Mucosa of stomach (tissue), 1 donor: ENCODE results near the gene CPNE4.

Experiments
- H3K27me3 ChIP-seq: one replicate; pipeline ENCODE4 v1.7.0; 2013; ENCODE audit warnings: mild to moderate bottlenecking, low read length; ENCODE audit not compliant: control insufficient read depth, insufficient read depth
- H3K36me3 ChIP-seq: one replicate; pipeline ENCODE4 v1.7.0; 2013; ENCODE audit warnings: low read length; ENCODE audit not compliant: control insufficient read depth, insufficient read depth
- H3K4me1 ChIP-seq: one replicate; pipeline ENCODE4 v1.7.0; 2013; ENCODE audit warnings: mild to moderate bottlenecking, low read length; ENCODE audit not compliant: control insufficient read depth, insufficient read depth
- H3K4me3 ChIP-seq: one replicate; pipeline ENCODE4 v1.7.0; 2013; ENCODE audit warnings: low read length
- H3K9ac ChIP-seq: one replicate; pipeline ENCODE4 v1.7.0; 2013; ENCODE audit warnings: mild to moderate bottlenecking, low read length, moderate library complexity
- H3K9me3 ChIP-seq: one replicate; pipeline ENCODE4 v1.7.0; 2013; ENCODE audit warnings: mild to moderate bottlenecking, low read length, moderate library complexity; ENCODE audit not compliant: control insufficient read depth
- donor health status: Pancreatic carcinoma.

Gene CPNE4

DNA sequence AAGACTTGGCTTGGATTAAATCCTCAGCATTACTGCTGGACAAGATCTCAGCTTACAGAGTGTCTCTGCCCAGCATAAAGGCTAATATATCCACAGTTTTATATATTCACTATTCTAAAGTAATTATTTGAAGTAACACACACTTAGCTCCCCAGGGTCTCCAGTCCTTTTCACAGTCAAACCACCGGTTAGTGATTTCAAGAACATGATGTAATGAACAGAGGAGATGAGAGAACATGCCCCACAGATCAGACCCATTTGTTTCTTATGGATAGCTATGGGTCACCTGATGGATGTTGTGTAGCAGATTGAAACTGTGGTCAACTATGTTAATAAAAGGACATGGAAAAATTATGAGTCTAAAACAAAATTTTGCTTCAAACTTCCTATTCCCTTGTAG, 487.2 kb downstream of the CPNE4 start:
- no peaks in the 10 kb centered on the region for H3K27me3 ChIP-seq
- no peaks in the 10 kb centered on the region for H3K9me3 ChIP-seq
- H3K36me3 ChIP-seq = no peaks in the 10 kb centered on the region
- no peak overlapping the region for H3K4me3 ChIP-seq
- no peak overlapping the region for H3K9ac ChIP-seq
- H3K4me1 ChIP-seq = no peaks in the 10 kb centered on the region

DNA sequence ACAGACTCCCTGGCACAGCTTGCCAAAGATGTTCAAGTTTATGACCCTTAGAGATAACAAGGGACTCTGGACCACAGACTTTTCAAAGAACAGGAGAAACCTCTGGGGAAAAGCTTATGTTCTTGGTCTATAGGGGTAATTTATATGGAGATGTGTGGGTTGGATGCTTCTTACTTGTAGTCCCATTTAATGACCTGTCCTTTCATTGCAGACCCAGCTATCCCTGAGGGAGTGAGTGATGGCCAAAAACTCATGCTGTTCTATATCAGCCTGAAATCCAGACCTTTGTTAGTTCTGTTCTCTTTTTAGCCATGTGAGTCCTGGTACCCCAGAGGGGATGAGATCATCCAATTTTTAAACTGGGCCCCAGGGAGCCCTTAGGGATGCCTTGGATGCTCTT, 488.4 kb downstream of the CPNE4 start:
- no peaks in the 10 kb centered on the region for H3K36me3 ChIP-seq
- H3K4me3 ChIP-seq = no peak overlapping the region
- H3K4me1 ChIP-seq = no peaks in the 10 kb centered on the region
- H3K9me3 ChIP-seq = no peaks in the 10 kb centered on the region
- no peaks in the 10 kb centered on the region for H3K27me3 ChIP-seq
- no peak overlapping the region for H3K9ac ChIP-seq

DNA sequence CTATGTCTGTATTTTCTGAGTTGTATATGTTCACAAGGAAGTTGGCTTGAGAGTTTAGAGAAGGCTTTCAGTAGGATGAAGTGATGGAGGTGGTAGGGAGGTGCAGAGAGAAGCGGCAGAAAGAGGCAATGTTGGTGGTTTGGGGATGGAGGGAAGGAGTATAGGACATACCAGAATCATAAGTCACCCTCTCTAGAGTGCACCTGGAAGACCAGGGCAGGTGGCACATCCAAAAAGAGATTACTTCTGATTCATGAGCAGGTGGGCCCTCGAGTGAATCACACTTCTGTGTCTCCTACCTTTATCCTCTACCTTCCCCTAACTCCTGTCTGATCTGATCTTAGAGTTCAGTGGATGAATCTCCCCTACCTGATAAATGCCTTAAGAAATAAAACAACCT, 490.3 kb downstream of the CPNE4 start:
- Histone ChIP-seq H3K27me3 (no peaks in the 10 kb centered on the region), H3K9ac (no peak overlapping the region), H3K36me3 (no peaks in the 10 kb centered on the region), H3K4me1 (no peaks in the 10 kb centered on the region), H3K9me3 (no peaks in the 10 kb centered on the region), H3K4me3 (no peak overlapping the region)

DNA sequence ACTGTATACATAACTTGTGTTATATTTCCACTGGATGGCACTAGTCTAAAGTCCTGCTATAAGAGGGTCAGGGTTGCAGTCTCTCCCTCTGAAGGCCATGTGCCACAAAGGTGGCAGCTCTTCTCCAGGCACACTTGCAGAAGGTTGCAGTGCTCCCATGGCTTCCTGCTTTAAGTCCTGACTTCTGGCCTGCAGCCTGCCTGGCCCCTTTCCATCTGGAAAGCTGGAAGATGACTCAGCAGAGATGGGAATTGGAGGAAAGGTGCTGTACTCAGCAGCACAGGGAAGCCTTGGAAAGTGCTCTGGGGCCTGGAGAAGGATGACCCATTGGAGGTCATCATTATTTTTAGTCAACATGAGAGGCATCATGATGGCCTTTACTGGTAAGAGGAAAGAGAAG, 491.1 kb downstream of the CPNE4 start:
- Histone ChIP-seq H3K36me3 (no peaks in the 10 kb centered on the region), H3K4me1 (no peaks in the 10 kb centered on the region), H3K9ac (no peak overlapping the region), H3K9me3 (no peaks in the 10 kb centered on the region), H3K4me3 (no peak overlapping the region), H3K27me3 (no peaks in the 10 kb centered on the region)

DNA sequence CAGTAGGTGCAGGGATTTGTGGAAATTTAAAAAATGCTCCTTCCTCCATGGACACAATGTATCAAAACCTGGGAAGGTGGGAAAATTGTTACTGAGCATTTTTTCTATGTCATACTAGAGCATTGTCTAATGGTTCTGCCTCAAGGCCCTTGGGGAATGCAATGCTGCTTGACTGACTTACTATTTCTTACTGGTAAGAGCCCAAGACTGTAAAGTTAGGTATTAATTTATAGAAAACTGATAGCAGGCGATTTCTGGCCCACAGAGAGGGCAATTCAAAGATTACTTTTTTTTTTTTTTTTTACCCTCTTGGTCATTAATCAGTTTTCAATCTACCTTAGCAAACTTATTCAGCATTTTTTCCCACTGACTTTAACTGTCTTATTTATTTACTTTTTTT, 493.5 kb downstream of the CPNE4 start:
- Histone ChIP-seq H3K9ac (no peak overlapping the region), H3K9me3 (no peaks in the 10 kb centered on the region), H3K4me1 (no peaks in the 10 kb centered on the region), H3K4me3 (no peak overlapping the region), H3K36me3 (no peaks in the 10 kb centered on the region), H3K27me3 (no peaks in the 10 kb centered on the region)

DNA sequence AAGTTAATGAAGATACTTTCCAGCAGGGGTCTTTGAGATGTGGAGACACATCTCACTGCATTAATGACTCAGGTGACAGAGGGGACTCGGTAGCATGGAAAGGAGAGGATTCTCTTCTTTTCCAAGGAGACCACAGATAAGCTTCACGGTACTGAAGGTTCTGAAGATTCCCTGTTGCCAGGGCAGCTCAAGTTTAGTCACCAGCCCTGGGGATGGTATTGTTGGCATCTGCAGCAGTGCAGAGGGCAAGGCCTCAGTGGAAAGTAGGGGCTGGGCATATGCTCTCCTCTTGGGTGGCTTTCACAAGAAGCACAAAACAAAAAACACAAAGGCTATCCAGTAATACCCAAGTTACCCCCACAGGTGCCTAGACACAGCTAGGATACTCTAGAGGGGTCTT, 494.0 kb downstream of the CPNE4 start:
- Histone ChIP-seq H3K9ac (no peak overlapping the region), H3K36me3 (no peaks in the 10 kb centered on the region), H3K4me3 (no peak overlapping the region), H3K9me3 (no peaks in the 10 kb centered on the region), H3K4me1 (no peaks in the 10 kb centered on the region), H3K27me3 (no peaks in the 10 kb centered on the region)

DNA sequence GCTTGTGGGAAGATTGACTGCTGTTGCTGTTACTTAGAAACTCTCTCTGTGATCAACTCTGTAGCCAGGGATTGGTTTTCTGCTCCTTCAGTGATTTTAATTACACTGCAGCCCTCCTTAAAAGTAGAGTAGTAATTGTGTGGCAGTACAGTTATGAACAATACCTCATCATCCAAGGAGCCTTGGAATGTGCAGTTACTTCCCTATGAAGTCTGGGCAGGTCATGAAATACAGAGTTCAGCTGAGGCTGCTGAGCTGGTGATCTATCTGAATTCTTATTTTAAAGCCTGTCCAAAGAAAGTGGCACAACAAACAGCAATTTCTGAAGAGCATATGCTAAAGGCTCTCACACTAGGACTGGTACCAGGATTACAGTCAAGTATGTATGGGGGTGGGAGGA, 494.7 kb downstream of the CPNE4 start:
- Histone ChIP-seq H3K4me3 (no peak overlapping the region), H3K27me3 (no peaks in the 10 kb centered on the region), H3K9ac (no peak overlapping the region), H3K4me1 (no peaks in the 10 kb centered on the region), H3K9me3 (no peaks in the 10 kb centered on the region), H3K36me3 (no peaks in the 10 kb centered on the region)

DNA sequence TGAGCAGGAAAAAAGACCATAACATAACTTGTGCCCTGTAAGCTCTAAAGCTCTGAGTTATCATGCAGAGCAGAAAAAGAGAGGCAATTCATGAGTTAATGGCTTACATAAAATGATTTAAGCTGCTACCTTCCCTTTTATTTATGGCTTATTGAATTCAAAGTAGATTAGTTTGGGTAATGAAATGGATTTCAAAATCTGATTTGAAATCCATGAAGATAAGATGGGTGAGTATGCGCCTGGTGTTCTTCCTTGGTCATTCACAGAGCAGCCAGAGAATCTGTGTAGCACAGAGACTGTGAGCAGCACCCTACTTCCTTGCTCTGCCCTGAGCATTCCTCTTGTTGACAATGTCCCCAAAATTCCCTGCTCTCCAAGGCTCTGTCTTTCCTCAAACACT, 495.8 kb downstream of the CPNE4 start:
- no peaks in the 10 kb centered on the region for H3K27me3 ChIP-seq
- no peak overlapping the region for H3K9ac ChIP-seq
- H3K4me3 ChIP-seq = no peak overlapping the region

DNA sequence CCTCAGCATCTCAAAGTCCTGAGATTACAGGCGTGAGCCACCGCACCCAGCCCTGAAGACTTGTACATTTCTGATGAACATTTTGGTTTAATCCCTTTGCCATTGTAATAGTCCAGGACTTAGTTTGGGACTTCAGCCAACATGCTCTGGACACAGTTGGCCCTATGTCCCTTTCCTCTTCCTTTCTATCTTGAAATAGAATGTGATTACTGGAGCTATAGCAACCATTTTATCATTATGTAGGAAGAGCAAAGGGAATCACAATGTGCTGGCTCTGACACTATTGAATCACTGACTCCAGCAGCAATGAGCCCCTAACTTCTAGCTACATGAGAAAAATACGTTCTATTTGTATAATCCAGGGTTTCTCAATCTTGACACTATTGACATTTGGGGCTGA, 497.3 kb downstream of the CPNE4 start:
- Histone ChIP-seq H3K27me3 (no peaks in the 10 kb centered on the region), H3K4me3 (no peak overlapping the region), H3K9me3 (no peaks in the 10 kb centered on the region), H3K4me1 (no peaks in the 10 kb centered on the region), H3K9ac (no peak overlapping the region), H3K36me3 (no peaks in the 10 kb centered on the region)

More for the DNA sequence above, 495.8 kb downstream of the CPNE4 start:
- Histone ChIP-seq H3K4me1 (no peaks in the 10 kb centered on the region), H3K9me3 (no peaks in the 10 kb centered on the region), H3K36me3 (no peaks in the 10 kb centered on the region)

DNA sequence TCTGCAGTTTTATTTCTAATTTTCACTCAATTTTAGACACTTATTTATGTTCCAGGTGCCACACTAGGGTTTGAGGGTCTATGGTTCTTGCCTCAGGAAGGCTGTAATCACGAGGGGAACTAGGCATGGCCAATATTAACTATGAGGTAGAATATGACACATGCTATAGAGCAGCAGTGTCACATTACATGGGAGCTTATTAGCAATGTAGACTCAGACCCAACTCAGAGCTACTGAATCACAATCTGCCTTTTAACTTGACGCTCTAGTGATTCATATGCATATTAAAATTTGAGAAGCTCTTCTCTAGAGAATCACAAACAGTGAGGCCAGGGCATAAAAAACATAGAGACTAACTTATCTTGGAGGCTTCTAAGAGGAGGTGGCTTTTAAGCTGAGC, 499.2 kb downstream of the CPNE4 start:
- Histone ChIP-seq H3K4me3 (no peak overlapping the region), H3K36me3 (no peaks in the 10 kb centered on the region), H3K9ac (no peak overlapping the region), H3K4me1 (no peaks in the 10 kb centered on the region), H3K27me3 (no peaks in the 10 kb centered on the region), H3K9me3 (no peaks in the 10 kb centered on the region)

DNA sequence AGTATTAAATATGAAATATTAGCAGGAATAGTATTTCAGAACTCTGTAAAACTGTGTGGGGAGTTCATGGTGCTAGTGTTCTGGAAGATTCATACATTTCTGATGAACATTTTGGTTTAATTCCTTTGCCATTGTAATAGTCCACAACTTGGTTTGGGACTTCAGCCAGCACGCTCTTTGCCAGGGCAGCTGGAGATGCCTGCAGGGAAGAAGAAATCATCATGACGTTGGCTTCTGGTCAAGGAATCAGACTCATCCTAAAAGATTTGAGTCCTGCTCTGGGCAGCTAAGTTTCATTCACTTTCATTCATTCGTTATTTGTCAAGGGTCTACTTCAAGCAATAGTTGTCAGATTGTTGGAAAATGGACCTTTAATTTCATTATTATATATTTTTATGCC, 499.7 kb downstream of the CPNE4 start:
- H3K4me1 ChIP-seq = no peaks in the 10 kb centered on the region
- no peaks in the 10 kb centered on the region for H3K36me3 ChIP-seq
- H3K4me3 ChIP-seq = no peak overlapping the region
- no peaks in the 10 kb centered on the region for H3K9me3 ChIP-seq
- no peak overlapping the region for H3K9ac ChIP-seq
- H3K27me3 ChIP-seq = peaks cover 4% of the 10 kb centered on the region

DNA sequence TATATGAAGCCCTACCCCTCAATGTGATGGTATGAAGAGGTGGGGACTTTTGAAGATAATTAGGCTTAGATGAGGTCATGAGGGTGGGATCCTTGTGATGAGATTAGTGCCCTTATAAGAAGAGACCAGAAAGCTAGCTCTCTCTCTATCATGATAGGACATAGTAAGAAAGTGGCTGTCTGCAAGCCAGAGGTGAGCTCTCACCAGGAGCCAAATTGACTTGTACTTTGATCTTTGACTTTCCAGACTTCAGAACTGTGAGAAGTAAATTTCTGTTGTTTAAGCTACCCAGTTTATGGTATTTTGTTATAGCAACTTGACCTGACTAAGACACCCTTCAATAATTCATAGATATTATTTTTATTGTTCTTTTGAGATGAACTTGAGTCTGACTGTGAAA, 502.2 kb downstream of the CPNE4 start:
- H3K4me3 ChIP-seq = no peak overlapping the region
- H3K4me1 ChIP-seq = no peaks in the 10 kb centered on the region
- H3K9me3 ChIP-seq = no peaks in the 10 kb centered on the region
- no peaks in the 10 kb centered on the region for H3K36me3 ChIP-seq
- H3K9ac ChIP-seq = no peak overlapping the region
- H3K27me3 ChIP-seq = peaks cover 4% of the 10 kb centered on the region

DNA sequence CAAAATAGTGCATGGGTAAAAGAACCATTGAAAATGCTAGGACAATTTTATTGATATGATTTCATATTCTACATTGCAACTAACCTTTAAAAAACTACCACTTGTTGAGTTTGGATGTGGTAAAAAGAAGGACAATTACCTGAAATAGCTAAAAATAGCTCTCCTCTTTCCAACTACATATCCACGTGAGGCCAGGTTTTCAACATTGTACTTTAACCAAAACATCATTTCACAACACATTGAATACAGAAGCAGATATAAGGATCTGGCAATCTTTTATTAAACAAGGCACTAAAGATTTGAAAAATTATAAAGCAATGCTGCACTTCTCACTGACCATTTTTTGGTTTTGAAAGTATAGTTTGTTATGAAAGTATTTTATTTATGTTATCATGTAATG, 504.0 kb downstream of the CPNE4 start:
- Histone ChIP-seq H3K27me3 (peaks cover 4% of the 10 kb centered on the region), H3K9me3 (no peaks in the 10 kb centered on the region), H3K4me3 (no peak overlapping the region), H3K4me1 (no peaks in the 10 kb centered on the region), H3K9ac (no peak overlapping the region), H3K36me3 (no peaks in the 10 kb centered on the region)
